Stomach (tissue), 4 donors: ENCODE results near the gene MEF2A.

Source experiments
- EP300 ChIP-seq: sonication (generic); formaldehyde crosslinking; IDR thresholded peaks from one replicate; pipeline ENCODE4 v1.6.1; 2017; ENCODE audit warnings: antibody characterized with exemption
- POLR2A ChIP-seq, 4 donors: fragments of 450-650 bp; IDR thresholded peaks; one replicate each; pipeline ENCODE4 v1.6.1; 2016; ENCODE audit warnings: antibody characterized with exemption in 4 of 4, control low read depth in 2 of 4, mild to moderate bottlenecking in 1 of 4, moderate library complexity in 1 of 4
- POLR2AphosphoS5 ChIP-seq, 3 donors: sonication (generic); formaldehyde crosslinking; IDR thresholded peaks; one replicate each; pipeline ENCODE4 v1.6.1; 2016; ENCODE audit warnings: antibody characterized with exemption in 3 of 3
- TF ChIP-seq, protein P1 (sequence below), 7 experiments: fragments of 450-650 bp in 4 of 7; fragments of 200-600 bp in 3 of 7; sonication (generic) in 3 of 7; IDR thresholded peaks; one replicate each; pipeline ENCODE4 v1.5.1; 2016 to 2019; ENCODE audit warnings: antibody characterized with exemption in 7 of 7, control low read depth in 2 of 7, mild to moderate bottlenecking in 1 of 7

DNA sequence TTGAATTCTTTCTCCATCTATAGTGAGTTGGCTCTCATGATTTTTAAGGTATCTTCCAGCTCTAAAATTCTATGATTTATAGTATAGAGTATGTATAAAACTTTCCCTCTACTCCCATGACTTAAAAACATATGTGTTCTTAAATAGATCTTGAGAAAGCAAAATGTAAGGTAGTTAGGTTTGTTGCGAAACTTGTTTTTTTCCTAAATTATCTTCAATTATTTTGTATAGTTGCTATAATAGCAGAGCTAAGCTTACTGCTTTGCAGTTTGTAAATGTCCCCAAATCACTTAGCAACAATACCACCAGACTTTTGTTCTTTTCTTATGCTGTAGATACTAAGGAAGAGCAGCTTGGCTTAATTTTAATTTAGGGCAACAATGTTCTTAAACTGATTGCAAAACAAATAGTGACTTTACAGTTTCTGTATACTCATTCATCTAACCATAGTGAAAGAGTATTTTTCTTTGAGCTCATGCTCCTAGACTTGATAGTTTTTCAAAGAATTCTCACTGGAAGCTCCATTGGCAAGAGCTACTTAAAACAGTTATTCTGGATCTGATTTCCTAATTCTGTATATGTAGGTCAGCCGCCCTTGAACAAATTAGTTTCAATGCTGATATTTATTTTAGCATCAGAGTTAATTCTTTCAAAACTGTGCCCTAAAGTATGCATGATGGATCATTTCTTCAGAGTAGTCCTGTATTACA is 106.3 kb downstream of the MEF2A start:
- TF ChIP-seq, protein P1, sequence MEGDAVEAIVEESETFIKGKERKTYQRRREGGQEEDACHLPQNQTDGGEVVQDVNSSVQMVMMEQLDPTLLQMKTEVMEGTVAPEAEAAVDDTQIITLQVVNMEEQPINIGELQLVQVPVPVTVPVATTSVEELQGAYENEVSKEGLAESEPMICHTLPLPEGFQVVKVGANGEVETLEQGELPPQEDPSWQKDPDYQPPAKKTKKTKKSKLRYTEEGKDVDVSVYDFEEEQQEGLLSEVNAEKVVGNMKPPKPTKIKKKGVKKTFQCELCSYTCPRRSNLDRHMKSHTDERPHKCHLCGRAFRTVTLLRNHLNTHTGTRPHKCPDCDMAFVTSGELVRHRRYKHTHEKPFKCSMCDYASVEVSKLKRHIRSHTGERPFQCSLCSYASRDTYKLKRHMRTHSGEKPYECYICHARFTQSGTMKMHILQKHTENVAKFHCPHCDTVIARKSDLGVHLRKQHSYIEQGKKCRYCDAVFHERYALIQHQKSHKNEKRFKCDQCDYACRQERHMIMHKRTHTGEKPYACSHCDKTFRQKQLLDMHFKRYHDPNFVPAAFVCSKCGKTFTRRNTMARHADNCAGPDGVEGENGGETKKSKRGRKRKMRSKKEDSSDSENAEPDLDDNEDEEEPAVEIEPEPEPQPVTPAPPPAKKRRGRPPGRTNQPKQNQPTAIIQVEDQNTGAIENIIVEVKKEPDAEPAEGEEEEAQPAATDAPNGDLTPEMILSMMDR (IDR thresholded peaks at IDR 0.05): no peak
- no peak for TF ChIP-seq POLR2A (IDR thresholded peaks at IDR 0.05)
- TF ChIP-seq EP300: no peak
- no peak for TF ChIP-seq POLR2AphosphoS5 (IDR thresholded peaks at IDR 0.05)
